ENCODE results near the gene POLG.
"Not testable (repeated sequence)": the region's sequence is repeated elsewhere in the genome, so short reads cannot be mapped to it uniquely, and the experiment has no call there.

The POLG gene

GRCh38 chr15:89282631-89283030, 52.0 kb downstream of the POLG start:
- DNase-seq (ENCODE audit: low read depth) = no peak

DNA sequence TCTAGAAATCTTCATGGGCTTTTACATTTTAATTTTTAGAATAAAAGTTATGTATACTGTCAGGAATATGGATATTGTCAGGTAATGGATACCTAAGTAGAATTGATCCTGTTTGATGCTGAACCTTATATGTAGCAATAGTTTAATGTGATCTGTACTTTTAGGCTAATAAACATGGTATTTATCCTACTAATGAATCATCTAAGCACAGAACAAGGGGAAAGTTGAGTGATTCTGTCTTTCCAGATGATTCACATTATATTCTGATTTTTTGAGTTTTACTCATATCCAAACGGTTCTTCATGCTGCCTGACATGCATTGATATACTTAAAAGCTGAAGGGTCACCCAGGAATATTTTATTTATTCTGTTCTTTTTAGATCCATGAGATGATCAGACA, 56.3 kb downstream of the POLG start:
- peak; percentile 32 for DNase-seq (ENCODE audit: low read depth)

GRCh38 chr15:89277281-89277680, 57.3 kb downstream of the POLG start:
- not testable (repeated sequence) for DNase-seq (ENCODE audit: low read depth)

All from ELR (cell line).